GM18951 (cell line): ENCODE data around the gene KIF11.

Experiments
- POLR2A ChIP-seq: IDR thresholded peaks from 4 replicates; pipeline ENCODE4 v1.6.1; 2011; ENCODE audit warnings: mild to moderate bottlenecking; ENCODE audit not compliant: insufficient read length, insufficient read depth; ENCODE audit errors: extremely low read depth
- in situ Hi-C: fragments of 300-500 bp; cut with MboI; formaldehyde crosslinking; loops from one replicate; pipeline ENCODE4 v1.12.0; 2022; ENCODE audit warnings: low sequenced_read_pairs, mixed read lengths, inconsistent platforms; ENCODE audit not compliant: unreplicated experiment

The KIF11 gene

GRCh38 chr10:92695679-92696605 is 103.0 kb downstream of the KIF11 start:
- no peak for TF ChIP-seq POLR2A
- in situ Hi-C loops: no loop called here

GRCh38 chr10:92696606-92697383 is 103.9 kb downstream of the KIF11 start:
- in situ Hi-C loops: no loop called here
- TF ChIP-seq POLR2A: no peak

- TF ChIP-seq POLR2A: no peak
- in situ Hi-C loops: no loop called here
These were observed 105.0 kb downstream of the KIF11 start for GRCh38 chr10:92697663-92698511.

GRCh38 chr10:92699193-92699517 is 106.2 kb downstream of the KIF11 start:
- in situ Hi-C loops: no loop called here
- no peak for TF ChIP-seq POLR2A

GRCh38 chr10:92699518-92700381 is 106.8 kb downstream of the KIF11 start:
- TF ChIP-seq POLR2A: no peak
- in situ Hi-C loops: no loop called here

DNA sequence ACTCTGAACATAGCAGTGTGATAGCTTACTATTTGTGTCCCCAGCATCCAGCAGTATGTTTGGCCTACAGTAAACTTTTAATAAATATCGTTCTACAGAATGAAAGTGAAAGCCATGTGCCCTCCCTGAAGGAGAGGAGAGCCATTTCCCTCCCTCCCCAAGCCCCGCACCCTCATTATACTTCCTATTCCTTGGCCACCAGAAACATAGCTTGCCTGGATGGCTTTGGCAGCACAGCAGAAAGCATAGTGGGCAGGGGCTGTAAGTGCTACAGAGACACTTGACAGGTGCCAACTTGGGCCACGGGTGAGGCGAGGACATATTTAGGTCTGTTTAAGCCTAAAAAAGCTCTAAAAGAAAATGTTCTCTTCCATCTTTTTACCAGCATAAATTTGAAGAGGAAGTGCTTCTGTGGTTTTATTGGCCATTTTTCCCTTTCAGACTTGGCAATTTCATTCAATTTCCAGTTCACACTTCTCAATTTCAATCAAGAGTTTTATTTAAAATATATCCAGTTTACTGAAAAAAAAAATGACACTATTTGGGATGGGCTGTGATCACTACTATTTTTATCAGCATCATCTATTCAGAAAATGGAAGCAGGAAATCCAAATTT is 109.5 kb downstream of the KIF11 start:
- TF ChIP-seq POLR2A: no peak
- in situ Hi-C loops: no loop called here
